Measurements from ENCODE around the gene TTC7B. TPM values are rescaled to one million over a fixed set of nuclear protein-coding genes. Genes with fewer than 3 reads are reported as not detected.

The TTC7B gene
- total and polyA plus RNA-seq, 2 donors (not counting 1 experiment from before 2014, with no cell fraction given) = 0.36 to 3.2 TPM

GRCh38 chr14:90534091-90534837, 282.0 kb downstream of the TTC7B start:
- DNase-seq (no peak), ATAC-seq (ENCODE audit: low read depth) (no peak)

More at GRCh38 chr14:90534091-90534837, 282.0 kb downstream of the TTC7B start:
- Histone ChIP-seq H3K79me2 (ENCODE audit: control insufficient read depth, insufficient read depth, low read length) (no peaks in the 10 kb centered on the region), H3K27me3 (replicated peaks in 1 of 4; ENCODE audit: control extremely low read depth in 1 of 4, control insufficient read depth in 3 of 4, insufficient read depth in 4 of 4, low read length in 3 of 4) (no peaks in the 10 kb centered on the region), H4K20me1 (ENCODE audit: control insufficient read depth, insufficient read depth, low read length, poor library complexity, severe bottlenecking) (no peaks in the 10 kb centered on the region), H3K27ac (ENCODE audit: low read length in 2 of 2) (no peak overlapping the region), H3K9ac (ENCODE audit: low read length) (no peak overlapping the region), H3K4me2 (replicated peaks; ENCODE audit: low read depth, low read length, poor library complexity, severe bottlenecking) (no peak overlapping the region), H3K36me3 (replicated peaks in 1 of 2; ENCODE audit: control extremely low read depth in 1 of 2, control insufficient read depth in 1 of 2, extremely low read depth in 1 of 2, insufficient read depth in 2 of 2, low read length in 1 of 2) (no peaks in the 10 kb centered on the region), H3K9me3 (ENCODE audit: control extremely low read depth in 1 of 3, control insufficient read depth in 2 of 3, insufficient read depth in 1 of 3, low read length in 2 of 3) (no peaks in the 10 kb centered on the region), H3K4me1 (ENCODE audit: control insufficient read depth in 2 of 2, insufficient read depth in 2 of 2, low read length in 2 of 2) (no peaks in the 10 kb centered on the region), H2AFZ (ENCODE audit: insufficient read depth, low read depth, low read length, poor library complexity, severe bottlenecking) (no peak overlapping the region), H3K4me3 (ENCODE audit: control extremely low read depth in 1 of 5, extremely low read depth in 1 of 5, insufficient read depth in 1 of 5, low read depth in 2 of 5, low read length in 4 of 5) (no peak overlapping the region)
- WGBS (ENCODE audit: insufficient coverage) = 79% methylated on average over 19 of the region's 19 CpGs
- H3K4me1 Mint-ChIP-seq = no peaks in the 10 kb centered on the region
- no peak overlapping the region for H3K4me3 Mint-ChIP-seq
- H3K9me3 Mint-ChIP-seq (ENCODE audit: insufficient read depth) = no peaks in the 10 kb centered on the region
- intact Hi-C loops (cut with micrococcal nuclease) = no loop called here
- H3K27me3 Mint-ChIP-seq = peaks cover 4% of the 10 kb centered on the region
- POLR2A ChIA-PET = no interaction called here
- CTCF ChIA-PET = no interaction called here
- no peak overlapping the region for H3K27ac Mint-ChIP-seq
- TF ChIP-seq CTCF (IDR thresholded peaks at IDR 0.05) (no peak), EZH2 (IDR thresholded peaks at IDR 0.05; ENCODE audit: borderline replicate concordance, insufficient read depth, low read depth, low read length, poor library complexity, severe bottlenecking) (no peak)
